Fibroblast of peridontal ligament (primary cell): ENCODE results near the gene MAD1L1.
"Not testable (repeated sequence)": the region's sequence is repeated elsewhere in the genome, so short reads cannot be mapped to it uniquely, and the experiment has no call there.

Experiments used
- DNase-seq: peaks from one replicate; pipeline ENCODE4 v3.0.0-alpha.2; 2010; ENCODE audit errors: extremely low read depth

MAD1L1 gene

GRCh38 chr7:1989049-1989860 lies 243.5 kb downstream of the MAD1L1 start:
- DNase-seq: no peak

- DNase-seq: no peak
Observed at GRCh38 chr7:1988533-1988930, 244.2 kb downstream of the MAD1L1 start.

GRCh38 chr7:1987591-1988532 lies 244.9 kb downstream of the MAD1L1 start:
- DNase-seq: no peak

- DNase-seq: no peak
Observed at GRCh38 chr7:1987084-1987535, 245.6 kb downstream of the MAD1L1 start.

- DNase-seq: no peak
Observed at GRCh38 chr7:1986366-1987083, 246.2 kb downstream of the MAD1L1 start.

GRCh38 chr7:1985936-1986335 lies 246.8 kb downstream of the MAD1L1 start:
- no peak for DNase-seq

GRCh38 chr7:1985042-1985441 lies 247.7 kb downstream of the MAD1L1 start:
- DNase-seq: no peak

- DNase-seq: no peak
Observed at GRCh38 chr7:1981878-1982230, 250.9 kb downstream of the MAD1L1 start.

- no peak for DNase-seq
Observed at GRCh38 chr7:1981201-1981877, 251.4 kb downstream of the MAD1L1 start.

- no peak for DNase-seq
Observed at GRCh38 chr7:1979591-1980560, 252.9 kb downstream of the MAD1L1 start.

GRCh38 chr7:1978656-1979590 lies 253.8 kb downstream of the MAD1L1 start:
- no peak for DNase-seq

- DNase-seq: no peak
Observed at GRCh38 chr7:1977876-1978441, 254.8 kb downstream of the MAD1L1 start.

GRCh38 chr7:1977059-1977875 lies 255.5 kb downstream of the MAD1L1 start:
- DNase-seq: no peak

GRCh38 chr7:1976521-1976920 lies 256.2 kb downstream of the MAD1L1 start:
- DNase-seq: not testable (repeated sequence)

GRCh38 chr7:1975581-1975980 lies 257.2 kb downstream of the MAD1L1 start:
- DNase-seq: no peak

GRCh38 chr7:1975179-1975578 lies 257.6 kb downstream of the MAD1L1 start:
- no peak for DNase-seq

- DNase-seq: no peak
Observed at GRCh38 chr7:1974290-1975101, 258.2 kb downstream of the MAD1L1 start.
